NAMALWA (cell line): Measurements from ENCODE around the gene EPAS1.

ENCODE experiments used
- DNase-seq: peaks from one replicate; pipeline ENCODE4 v3.0.0-alpha.2; 2015; ENCODE audit warnings: low spot score

EPAS1 gene

GRCh38 chr2:46364797-46365457 is 67.7 kb downstream of the EPAS1 start:
- peak; percentile 71 for DNase-seq

DNA sequence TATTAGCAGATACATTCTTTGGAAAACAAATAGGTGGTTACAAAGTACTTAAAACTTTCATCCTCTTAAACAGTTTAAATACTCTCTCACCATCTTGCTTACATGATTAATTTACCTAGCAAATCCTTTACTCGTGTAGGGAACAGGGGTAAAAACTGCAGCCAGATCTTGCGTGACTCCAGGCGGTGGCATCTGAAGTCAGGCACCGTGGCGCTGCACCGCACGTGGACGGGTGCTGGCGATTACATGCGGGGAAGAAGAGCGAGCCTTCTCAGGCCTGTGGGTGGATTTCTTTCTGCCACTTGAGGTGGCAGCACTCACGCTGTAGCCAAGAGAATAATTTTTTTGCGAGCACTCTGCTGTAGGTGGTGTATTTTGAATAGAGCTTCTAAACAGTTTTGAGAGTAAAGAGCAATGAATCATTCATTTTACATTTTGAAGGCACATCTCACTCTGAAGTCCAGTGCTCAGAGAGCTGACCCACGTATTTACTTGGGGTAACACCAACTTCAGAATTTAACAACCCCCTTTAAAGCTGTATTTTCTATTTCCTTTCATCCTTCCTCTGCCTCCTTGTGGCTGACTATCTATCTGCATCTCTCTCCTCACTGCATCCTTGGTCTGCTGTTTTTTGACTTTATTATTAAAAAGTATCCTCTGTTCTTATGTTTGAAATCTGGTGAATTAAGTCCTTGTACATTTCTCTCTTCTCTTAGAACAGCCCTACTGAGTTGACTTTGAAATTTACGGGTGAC is 68.9 kb downstream of the EPAS1 start:
- DNase-seq, result peak; percentile 38

DNA sequence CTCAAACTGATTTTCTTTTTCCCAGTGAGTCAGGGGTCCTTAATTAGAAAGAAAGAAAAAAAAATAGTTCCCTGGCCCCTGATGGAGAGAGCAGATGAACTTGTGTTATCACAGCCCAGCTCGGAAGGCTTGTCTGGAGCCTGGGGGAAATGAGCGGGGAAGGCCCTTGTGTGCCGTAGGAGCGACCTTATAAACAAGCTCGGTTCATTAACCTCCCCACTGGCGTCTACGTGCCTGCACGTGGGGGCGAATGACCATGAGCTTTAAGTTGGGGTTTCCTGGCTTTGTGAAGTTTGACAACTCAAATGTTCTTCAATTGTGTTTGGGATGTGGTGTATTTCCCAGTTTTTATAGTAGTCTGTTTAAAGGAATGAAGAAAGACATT is 69.5 kb downstream of the EPAS1 start:
- no peak for DNase-seq

DNA sequence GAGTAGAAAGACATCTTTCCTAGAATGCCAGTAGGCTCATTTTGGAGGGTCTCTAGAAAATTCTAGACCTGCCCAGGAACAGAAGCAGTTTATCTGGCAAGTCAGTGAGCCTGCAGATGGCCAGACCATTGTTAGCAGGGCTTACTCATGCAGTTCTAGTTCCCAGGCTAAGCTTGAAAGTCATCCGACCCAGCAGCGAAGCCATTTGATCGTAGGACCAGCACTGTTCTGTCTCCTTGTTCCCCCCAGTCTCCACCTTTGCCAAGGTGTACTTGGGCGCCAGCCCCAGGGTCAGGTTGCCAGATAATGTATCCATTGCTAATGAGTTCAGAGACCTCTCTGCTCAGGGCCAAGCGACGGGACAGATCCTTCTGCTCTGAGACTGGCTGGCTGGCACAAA is 70.1 kb downstream of the EPAS1 start:
- no peak for DNase-seq

GRCh38 chr2:46368401-46368800 is 71.2 kb downstream of the EPAS1 start:
- no peak for DNase-seq

DNA sequence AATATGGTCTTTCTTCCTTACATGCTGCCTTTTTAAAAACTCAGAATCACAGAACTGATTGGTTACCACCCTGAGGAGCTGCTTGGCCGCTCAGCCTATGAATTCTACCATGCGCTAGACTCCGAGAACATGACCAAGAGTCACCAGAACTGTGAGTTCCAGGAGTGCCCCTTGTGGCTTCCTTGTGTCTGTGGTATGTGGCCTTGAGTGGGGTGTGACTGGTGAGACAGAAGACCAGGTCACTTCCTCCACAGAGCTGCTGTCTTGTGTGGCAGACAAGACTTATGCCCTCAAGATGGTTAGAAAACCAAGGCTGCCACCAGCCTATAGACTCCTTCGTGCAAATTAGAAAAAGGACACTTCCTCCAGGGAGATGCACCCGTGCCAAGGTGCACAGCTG is 72.6 kb downstream of the EPAS1 start:
- DNase-seq, result no peak

DNA sequence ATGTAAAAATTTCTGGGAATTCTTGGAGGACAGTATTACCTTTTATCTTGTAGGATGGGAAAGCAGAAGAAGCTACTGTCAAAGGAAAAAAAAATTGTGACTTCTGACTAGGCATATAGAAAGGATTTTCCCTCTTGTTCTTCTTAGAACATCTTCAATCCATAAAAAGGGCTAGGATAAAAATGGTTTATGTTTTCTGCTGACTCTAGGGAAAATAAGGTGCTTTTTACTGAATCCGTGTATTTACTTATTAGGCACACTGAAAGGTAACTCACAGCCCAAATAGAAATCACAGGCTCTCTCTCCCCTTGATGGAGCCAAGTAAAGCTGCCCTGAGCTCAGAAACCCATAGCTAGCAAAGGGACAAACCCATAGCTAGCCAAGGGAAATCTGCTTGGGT is 74.6 kb downstream of the EPAS1 start:
- DNase-seq, result no peak

GRCh38 chr2:46372475-46372874 is 75.3 kb downstream of the EPAS1 start:
- no peak for DNase-seq

DNA sequence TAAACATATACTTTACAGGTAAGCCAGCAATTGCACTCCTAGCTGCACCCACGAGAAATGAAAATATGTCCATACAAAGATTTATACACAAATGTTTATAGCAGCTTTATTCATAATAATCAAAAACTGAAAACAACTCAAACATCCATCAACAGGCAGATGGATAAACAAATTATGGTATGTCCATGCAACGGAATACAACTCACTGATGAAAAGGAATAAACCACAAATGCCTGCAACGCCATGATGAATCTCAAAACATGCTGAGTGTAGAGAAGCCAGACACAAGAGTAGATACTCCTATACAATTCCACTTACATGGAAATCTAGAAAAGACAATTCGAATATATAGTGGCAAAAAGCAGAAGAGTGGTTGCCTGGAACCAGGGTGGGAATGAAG is 76.0 kb downstream of the EPAS1 start:
- no peak for DNase-seq

GRCh38 chr2:46375566-46376125 is 78.4 kb downstream of the EPAS1 start:
- DNase-seq, result no peak

DNA sequence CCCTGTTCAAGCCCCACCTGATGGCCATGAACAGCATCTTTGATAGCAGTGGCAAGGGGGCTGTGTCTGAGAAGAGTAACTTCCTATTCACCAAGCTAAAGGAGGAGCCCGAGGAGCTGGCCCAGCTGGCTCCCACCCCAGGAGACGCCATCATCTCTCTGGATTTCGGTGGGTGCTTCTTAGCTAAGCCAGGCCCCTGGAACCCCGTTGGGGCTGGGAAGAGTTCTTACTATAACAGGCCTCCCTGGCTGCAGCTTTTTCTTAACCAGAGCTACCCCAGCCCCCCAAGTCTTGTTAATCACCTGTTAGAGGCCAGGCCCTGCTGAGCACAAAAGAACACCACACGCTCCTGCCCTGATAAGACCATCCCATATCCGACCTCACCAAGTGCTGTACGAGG is 79.4 kb downstream of the EPAS1 start:
- DNase-seq, result no peak

- DNase-seq, result no peak
Observed at GRCh38 chr2:46377101-46377581, 79.9 kb downstream of the EPAS1 start.

DNA sequence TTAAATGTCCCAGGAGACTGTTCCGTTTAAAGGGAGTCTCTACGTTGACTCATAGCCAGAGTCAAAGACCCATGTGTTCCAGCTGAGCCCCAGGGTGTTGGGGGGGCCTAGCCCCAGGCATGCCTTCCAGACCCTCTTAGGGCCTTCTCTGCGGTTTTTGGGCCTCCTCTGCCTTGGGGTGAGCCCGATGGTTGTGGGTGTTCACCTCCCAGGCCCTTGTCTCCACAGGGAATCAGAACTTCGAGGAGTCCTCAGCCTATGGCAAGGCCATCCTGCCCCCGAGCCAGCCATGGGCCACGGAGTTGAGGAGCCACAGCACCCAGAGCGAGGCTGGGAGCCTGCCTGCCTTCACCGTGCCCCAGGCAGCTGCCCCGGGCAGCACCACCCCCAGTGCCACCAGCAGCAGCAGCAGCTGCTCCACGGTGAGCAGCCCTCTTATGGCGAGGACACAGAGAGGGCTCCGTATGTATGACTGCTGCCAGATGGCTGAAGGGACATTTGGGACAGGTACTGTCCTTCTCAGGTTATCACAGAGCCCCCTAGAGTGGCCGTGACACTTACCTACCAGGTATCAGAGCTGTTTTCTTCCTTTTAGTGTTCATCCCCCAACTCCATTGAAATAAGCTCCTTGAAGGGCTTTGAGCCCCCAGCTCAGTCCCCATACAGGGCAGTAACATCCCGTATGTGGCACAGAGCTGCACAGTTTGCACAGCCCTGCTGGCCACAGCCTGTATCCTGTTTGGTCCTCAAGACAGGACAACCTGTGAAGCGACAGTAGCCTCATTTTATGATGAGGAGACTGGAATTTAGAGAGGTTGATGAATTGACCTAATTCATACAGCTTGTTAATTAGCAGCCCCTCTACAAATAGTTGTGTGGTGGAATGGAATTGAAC is 80.7 kb downstream of the EPAS1 start:
- no peak for DNase-seq

GRCh38 chr2:46378616-46379015 is 81.4 kb downstream of the EPAS1 start:
- no peak for DNase-seq

GRCh38 chr2:46379213-46380037 is 82.2 kb downstream of the EPAS1 start:
- DNase-seq, result no peak

- DNase-seq, result no peak
Observed at GRCh38 chr2:46380038-46380940, 83.1 kb downstream of the EPAS1 start.

DNA sequence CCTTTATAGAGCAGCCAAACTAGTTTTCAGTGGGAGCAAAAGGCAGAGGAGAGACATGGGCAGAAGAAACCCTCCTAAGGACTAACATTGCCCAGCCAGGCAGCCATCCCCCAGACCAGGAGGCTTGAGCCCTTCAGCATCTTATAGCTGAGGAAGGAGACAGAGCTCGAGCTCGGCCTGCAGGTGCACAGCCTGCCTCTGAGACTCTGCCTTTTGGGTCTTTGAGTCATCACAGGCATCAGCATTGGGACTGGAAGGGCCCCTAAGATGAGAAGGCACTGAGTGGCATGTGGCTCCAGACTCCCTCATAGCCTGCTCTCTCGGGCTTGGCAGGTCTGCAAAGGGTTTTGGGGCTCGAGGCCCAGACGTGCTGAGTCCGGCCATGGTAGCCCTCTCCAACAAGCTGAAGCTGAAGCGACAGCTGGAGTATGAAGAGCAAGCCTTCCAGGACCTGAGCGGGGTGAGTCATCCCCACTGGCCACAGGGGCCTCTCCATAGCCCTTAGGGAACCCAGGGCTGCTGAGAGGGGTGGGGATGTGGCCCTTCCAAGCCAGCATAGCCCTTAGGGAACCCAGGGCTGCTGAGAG is 84.1 kb downstream of the EPAS1 start:
- no peak for DNase-seq

- no peak for DNase-seq
Observed at GRCh38 chr2:46381871-46382270, 84.7 kb downstream of the EPAS1 start.

DNA sequence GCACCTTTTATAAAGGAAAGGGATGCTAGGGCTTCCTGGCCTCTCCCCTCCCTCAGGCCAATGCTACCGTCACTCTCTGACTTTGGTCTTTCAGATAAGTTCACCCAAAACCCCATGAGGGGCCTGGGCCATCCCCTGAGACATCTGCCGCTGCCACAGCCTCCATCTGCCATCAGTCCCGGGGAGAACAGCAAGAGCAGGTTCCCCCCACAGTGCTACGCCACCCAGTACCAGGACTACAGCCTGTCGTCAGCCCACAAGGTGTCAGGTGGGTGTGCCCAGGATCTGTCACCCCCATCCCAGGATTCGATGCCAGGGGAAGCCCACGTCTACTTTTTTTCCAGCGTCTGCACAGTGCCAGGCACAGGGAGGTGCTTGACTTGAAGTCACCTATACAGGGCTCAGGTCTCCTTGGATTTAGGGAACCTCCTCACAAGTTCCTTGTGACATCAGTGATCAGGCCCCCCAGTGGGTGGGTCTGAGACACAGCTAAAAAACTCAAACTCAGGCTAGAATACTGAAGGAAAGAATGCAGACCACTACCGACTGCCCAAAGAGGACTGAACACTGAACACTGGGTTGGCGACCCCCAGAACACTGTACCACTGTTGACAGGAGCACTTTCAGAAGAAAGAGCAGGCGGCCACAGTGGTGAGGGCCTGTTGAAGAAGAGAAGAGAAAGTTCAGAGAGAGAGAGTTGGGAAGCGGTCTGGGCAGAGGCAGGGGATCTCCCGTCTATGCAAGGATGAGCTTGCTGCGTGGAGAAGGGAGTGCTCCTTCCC is 85.3 kb downstream of the EPAS1 start:
- DNase-seq, result no peak
